ENCODE data around the gene ANKRD11. TPM values are rescaled to one million over a fixed set of nuclear protein-coding genes. Genes with fewer than 3 reads are reported as not detected.
"Not testable (repeated sequence)": the region's sequence is repeated elsewhere in the genome, so short reads cannot be mapped to it uniquely, and the experiment has no call there.

Gene ANKRD11
- total RNA-seq, 1 donor from 2014 or later: 367 TPM

DNA sequence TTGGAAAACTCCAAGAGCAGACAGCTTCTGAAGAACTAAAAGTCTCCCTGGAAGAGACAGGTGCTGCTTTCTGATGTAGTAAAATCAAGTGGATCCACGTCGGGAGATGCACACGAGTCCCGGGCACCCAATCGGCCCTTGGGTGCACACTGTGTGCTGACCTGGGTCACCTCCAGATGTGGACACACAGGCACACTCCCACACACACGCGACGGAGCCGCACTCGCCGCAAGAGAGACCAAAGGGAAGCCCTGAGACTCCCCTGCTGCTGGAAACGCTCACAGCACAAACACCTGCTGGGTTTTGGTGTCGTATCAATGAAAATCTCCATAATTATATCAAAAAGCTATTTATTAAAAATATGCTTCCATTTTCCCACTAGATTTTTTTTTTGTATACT, 94.2 kb downstream of the ANKRD11 start:
- no peaks in the 10 kb centered on the region for H3K36me3 Mint-ChIP-seq (ENCODE audit: unreplicated experiment)
- peak overlapping the region; percentile 30 for H3K4me3 Mint-ChIP-seq (ENCODE audit: unreplicated experiment)
- DNase-seq: no peak
- no peak overlapping the region for H3K27ac Mint-ChIP-seq (ENCODE audit: unreplicated experiment)
- TF ChIP-seq, protein P1, sequence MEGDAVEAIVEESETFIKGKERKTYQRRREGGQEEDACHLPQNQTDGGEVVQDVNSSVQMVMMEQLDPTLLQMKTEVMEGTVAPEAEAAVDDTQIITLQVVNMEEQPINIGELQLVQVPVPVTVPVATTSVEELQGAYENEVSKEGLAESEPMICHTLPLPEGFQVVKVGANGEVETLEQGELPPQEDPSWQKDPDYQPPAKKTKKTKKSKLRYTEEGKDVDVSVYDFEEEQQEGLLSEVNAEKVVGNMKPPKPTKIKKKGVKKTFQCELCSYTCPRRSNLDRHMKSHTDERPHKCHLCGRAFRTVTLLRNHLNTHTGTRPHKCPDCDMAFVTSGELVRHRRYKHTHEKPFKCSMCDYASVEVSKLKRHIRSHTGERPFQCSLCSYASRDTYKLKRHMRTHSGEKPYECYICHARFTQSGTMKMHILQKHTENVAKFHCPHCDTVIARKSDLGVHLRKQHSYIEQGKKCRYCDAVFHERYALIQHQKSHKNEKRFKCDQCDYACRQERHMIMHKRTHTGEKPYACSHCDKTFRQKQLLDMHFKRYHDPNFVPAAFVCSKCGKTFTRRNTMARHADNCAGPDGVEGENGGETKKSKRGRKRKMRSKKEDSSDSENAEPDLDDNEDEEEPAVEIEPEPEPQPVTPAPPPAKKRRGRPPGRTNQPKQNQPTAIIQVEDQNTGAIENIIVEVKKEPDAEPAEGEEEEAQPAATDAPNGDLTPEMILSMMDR (IDR thresholded peaks at IDR 0.05; ENCODE audit: partially characterized antibody, unreplicated experiment): no peak
- H3K4me1 Mint-ChIP-seq (ENCODE audit: low read depth, unreplicated experiment): peaks cover 56% of the 10 kb centered on the region
- H3K27me3 Mint-ChIP-seq (ENCODE audit: unreplicated experiment): peaks cover 18% of the 10 kb centered on the region
- H3K9me3 Mint-ChIP-seq (ENCODE audit: unreplicated experiment): peaks cover 22% of the 10 kb centered on the region

DNA sequence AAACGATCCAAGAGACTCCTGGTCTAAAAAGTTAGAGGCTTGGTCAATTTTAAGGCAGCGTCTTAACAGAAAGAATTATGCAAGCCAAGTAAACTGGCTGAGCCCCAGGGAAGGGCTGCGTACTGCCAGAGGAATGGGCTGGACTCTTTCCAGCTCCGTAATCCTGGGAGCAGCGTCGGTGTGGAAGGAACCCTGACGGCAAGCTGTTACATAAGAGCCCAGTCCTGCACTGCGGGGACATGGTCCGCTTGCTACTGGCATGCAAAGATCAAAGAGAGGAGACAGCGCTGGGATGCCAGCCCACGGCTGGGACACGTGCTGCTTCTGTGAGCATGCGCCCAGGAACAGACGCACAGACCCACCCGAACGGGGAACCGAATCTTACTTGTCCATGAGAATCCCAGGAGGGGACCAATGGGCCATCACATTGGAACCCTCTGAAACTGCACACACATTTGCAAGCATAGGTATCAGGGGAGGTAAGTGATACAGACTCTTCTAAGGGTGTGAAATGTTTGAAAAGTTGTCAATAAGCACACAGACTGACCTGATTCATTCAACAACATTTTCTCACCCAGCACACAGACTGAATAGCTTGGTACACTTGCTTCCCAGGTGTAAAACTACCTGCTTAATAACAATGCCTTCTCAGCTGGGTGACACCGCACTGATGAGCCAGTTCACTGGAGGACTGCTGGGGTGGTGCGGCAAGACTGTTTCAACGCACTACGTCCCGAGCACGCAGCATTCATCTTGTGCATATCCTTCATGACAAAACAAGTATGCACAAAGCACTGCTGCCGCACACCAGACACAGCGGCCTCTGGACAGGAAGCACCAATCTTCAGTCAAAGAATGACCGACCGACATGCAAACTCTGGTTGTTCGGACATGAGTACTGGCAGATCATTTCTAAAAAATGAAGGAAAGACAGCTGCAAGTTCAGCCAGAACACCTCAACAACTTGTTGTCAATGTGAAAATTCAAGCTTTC, 94.9 kb downstream of the ANKRD11 start:
- Mint-ChIP-seq H3K9me3 (ENCODE audit: unreplicated experiment) (peaks cover 18% of the 10 kb centered on the region), H3K4me1 (ENCODE audit: low read depth, unreplicated experiment) (peaks cover 53% of the 10 kb centered on the region), H3K27ac (ENCODE audit: unreplicated experiment) (peak overlapping the region; percentile 28), H3K4me3 (ENCODE audit: unreplicated experiment) (peak overlapping the region; percentile 68), H3K36me3 (ENCODE audit: unreplicated experiment) (no peaks in the 10 kb centered on the region), H3K27me3 (ENCODE audit: unreplicated experiment) (peaks cover 13% of the 10 kb centered on the region)
- DNase-seq: no peak
- TF ChIP-seq, protein P1 (IDR thresholded peaks at IDR 0.05; ENCODE audit: partially characterized antibody, unreplicated experiment): no peak

DNA sequence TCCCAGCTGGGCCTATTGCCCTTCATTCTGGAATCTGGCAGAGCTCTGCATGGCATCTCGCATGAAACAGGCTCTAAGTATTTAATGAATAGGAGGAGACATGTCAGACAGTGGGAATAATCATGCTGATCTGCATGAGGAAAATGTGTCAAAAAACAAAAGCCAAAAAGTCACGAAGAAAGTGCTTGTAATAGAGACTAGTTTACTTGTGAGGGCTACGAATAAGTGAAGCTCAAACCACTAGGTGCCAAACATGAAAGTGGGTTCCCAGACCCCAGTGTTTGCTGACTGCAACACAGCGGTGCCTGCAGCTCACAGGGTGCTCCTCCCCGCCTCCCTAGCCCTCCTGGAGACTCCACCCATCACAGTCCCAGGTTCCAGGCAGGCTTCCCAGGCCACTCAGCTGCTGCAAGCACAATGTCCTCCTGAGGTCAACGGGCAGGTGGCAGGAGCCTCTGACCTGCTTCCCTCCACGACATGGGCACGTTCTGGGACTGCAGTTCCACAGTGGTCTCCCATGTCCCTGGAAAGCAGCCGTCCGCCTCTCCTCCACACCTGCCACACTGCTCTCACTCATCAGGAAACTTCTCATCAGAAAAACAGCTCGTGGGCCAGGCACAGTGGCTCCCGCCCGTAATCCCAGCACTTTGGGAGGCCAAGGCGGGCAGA, 96.5 kb downstream of the ANKRD11 start:
- Mint-ChIP-seq H3K36me3 (ENCODE audit: unreplicated experiment) (peaks cover 8% of the 10 kb centered on the region), H3K4me1 (ENCODE audit: low read depth, unreplicated experiment) (peaks cover 52% of the 10 kb centered on the region), H3K27me3 (ENCODE audit: unreplicated experiment) (peaks cover 15% of the 10 kb centered on the region), H3K9me3 (ENCODE audit: unreplicated experiment) (peaks cover 19% of the 10 kb centered on the region), H3K27ac (ENCODE audit: unreplicated experiment) (peak overlapping the region; percentile 55), H3K4me3 (ENCODE audit: unreplicated experiment) (no peak overlapping the region)
- DNase-seq: no peak
- TF ChIP-seq, protein P1 (IDR thresholded peaks at IDR 0.05; ENCODE audit: partially characterized antibody, unreplicated experiment): no peak

DNA sequence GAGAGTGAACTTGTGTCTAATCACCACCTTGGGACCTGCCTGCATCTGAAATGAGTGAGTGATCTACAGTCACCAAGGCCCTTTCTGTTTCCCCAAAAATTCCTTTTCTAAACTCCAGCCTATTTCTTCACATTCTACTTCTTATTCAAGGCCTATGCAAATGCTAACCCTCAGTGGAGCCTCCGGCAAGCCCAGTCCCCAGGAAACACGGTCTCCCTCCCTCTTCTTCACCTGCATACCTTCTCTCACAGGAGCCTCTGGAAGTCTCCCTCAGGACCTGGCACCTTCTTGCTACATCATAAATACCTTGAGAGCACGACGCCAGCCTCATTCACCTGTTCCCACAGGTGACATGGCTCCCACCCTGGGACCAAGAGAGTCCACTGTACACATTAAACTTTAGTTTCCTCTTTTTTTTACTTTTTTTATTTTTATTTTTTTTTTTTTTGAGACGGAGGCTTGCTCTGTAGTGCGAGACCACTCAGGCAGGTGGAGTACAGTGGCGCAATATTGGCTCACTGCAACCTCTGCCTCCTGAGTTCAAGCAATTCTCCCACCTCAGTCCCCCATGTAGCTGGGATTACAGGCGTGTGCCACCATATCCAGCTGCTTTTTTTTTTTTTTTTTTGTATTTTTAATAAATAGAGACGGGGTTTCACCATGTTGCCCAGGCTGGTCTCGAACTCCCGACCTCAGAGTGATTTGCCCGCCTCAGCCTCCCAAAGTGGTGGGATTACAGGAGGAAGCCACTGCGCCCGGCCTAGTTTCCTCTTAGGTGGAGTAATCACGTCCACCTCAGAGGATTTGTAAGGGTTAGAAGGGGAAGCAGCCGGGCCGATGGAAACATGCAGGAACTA, 97.3 kb downstream of the ANKRD11 start:
- no peak for DNase-seq
- Mint-ChIP-seq H3K9me3 (ENCODE audit: unreplicated experiment) (peaks cover 17% of the 10 kb centered on the region), H3K4me1 (ENCODE audit: low read depth, unreplicated experiment) (peaks cover 49% of the 10 kb centered on the region), H3K27me3 (ENCODE audit: unreplicated experiment) (peaks cover 20% of the 10 kb centered on the region), H3K4me3 (ENCODE audit: unreplicated experiment) (peak overlapping the region; percentile 59), H3K36me3 (ENCODE audit: unreplicated experiment) (peaks cover 8% of the 10 kb centered on the region), H3K27ac (ENCODE audit: unreplicated experiment) (peak overlapping the region; percentile 48)
- TF ChIP-seq, protein P1 (IDR thresholded peaks at IDR 0.05; ENCODE audit: partially characterized antibody, unreplicated experiment): no peak

DNA sequence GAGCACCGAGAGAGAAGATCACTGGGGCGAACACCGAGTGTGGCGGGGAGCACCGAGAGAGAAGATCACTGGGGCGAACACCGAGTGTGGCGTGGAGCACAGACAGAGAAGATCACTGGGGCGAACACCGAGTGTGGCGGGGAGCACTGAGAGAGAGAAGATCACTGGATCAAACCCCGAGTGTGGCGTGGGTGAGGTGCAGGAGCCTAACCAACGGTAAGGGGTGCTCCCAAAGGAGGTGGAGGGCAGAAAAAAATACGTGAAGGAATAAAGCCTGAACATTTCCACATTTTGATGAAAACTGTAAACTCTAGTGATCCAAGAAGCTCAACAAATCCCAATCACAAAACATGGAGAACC, 100.2 kb downstream of the ANKRD11 start:
- Mint-ChIP-seq H3K9me3 (ENCODE audit: unreplicated experiment) (peaks cover 22% of the 10 kb centered on the region), H3K27me3 (ENCODE audit: unreplicated experiment) (peaks cover 32% of the 10 kb centered on the region)
- H3K4me3 Mint-ChIP-seq (ENCODE audit: unreplicated experiment): not testable (repeated sequence)

DNA sequence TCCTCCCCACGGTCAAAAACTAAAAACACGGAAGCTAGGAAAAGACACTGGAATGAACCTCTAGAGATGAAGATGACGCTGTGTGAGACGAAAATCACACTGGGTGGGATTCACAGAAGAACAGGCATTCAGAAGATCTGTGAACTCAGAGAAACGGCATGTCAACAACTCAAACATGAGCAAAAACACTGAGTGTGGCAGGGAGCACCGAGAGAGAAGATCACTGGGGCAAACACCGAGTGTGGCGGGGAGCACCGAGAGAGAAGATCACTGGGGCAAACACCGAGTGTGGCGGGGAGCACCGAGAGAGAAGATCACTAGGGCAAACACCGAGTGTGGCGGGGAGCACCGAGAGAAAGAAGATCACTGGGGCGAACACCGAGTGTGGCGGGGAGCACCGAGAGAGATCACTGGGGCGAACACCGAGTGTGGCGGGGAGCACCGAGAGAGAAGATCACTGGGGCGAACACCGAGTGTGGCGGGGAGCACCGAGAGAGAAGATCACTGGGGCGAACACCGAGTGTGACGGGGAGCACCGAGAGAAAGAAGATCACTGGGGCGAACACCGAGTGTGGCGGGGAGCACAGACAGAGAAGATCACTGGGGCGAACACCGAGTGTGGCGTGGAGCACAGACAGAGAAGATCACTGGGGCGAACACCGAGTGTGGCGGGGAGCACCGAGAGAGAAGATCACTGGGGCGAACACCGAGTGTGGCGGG, 100.7 kb downstream of the ANKRD11 start:
- DNase-seq: not testable (repeated sequence)

More for the DNA sequence above, 100.2 kb downstream of the ANKRD11 start:
- H3K4me1 Mint-ChIP-seq (ENCODE audit: low read depth, unreplicated experiment): peaks cover 54% of the 10 kb centered on the region
- not testable (repeated sequence) for DNase-seq; H3K36me3 Mint-ChIP-seq (ENCODE audit: unreplicated experiment); H3K27ac Mint-ChIP-seq (ENCODE audit: unreplicated experiment)

More for the DNA sequence above, 100.7 kb downstream of the ANKRD11 start:
- peaks cover 34% of the 10 kb centered on the region for H3K27me3 Mint-ChIP-seq (ENCODE audit: unreplicated experiment)
- peaks cover 22% of the 10 kb centered on the region for H3K9me3 Mint-ChIP-seq (ENCODE audit: unreplicated experiment)
- H3K4me1 Mint-ChIP-seq (ENCODE audit: low read depth, unreplicated experiment): peaks cover 49% of the 10 kb centered on the region
- not testable (repeated sequence) for H3K4me3 Mint-ChIP-seq (ENCODE audit: unreplicated experiment); H3K36me3 Mint-ChIP-seq (ENCODE audit: unreplicated experiment)
- peak overlapping the region; percentile 28 for H3K27ac Mint-ChIP-seq (ENCODE audit: unreplicated experiment)
